Occipital lobe (tissue), 2 donors: ENCODE measurements around the gene NDUFV3. TPM values are rescaled to one million over a fixed set of nuclear protein-coding genes. Genes with fewer than 3 reads are reported as not detected.
"Not testable (repeated sequence)": the region's sequence is repeated elsewhere in the genome, so short reads cannot be mapped to it uniquely, and the experiment has no call there.

ENCODE experiments used
- DNase-seq: peaks from one replicate; lab custom pipeline; 2025; lab: John Stamatoyannopoulos, UW
- total RNA-seq: library from RNA; depleted of rRNA; stranded (reverse); fragments of >200 nt; gene quantifications from one replicate; pipeline ENCODE4 v1.2.3, GENCODE V29; 2014

NDUFV3 gene
- total RNA-seq, 1 donor from 2014 or later, result 26.7 TPM

- DNase-seq, result not testable (repeated sequence)
These were observed 40.2 kb downstream of the NDUFV3 start for GRCh38 chr21:42933137-42933970.

- DNase-seq, result not testable (repeated sequence)
These were observed 40.9 kb downstream of the NDUFV3 start for GRCh38 chr21:42933973-42934372.

GRCh38 chr21:42936360-42936759 is 43.3 kb downstream of the NDUFV3 start:
- DNase-seq, result not testable (repeated sequence)

GRCh38 chr21:42937034-42937940 is 44.2 kb downstream of the NDUFV3 start:
- DNase-seq, result not testable (repeated sequence)

GRCh38 chr21:42937960-42938605 is 45.0 kb downstream of the NDUFV3 start:
- no peak for DNase-seq

- DNase-seq, result not testable (repeated sequence)
These were observed 45.5 kb downstream of the NDUFV3 start for GRCh38 chr21:42938606-42938995.

- peak; percentile 73 for DNase-seq
These were observed 46.7 kb downstream of the NDUFV3 start for GRCh38 chr21:42939582-42940413.

- DNase-seq, result no peak
These were observed 48.6 kb downstream of the NDUFV3 start for GRCh38 chr21:42941696-42942085.

- no peak for DNase-seq
These were observed 49.1 kb downstream of the NDUFV3 start for GRCh38 chr21:42942244-42942643.

GRCh38 chr21:42949094-42949755 is 56.1 kb downstream of the NDUFV3 start:
- DNase-seq, result not testable (repeated sequence)

GRCh38 chr21:42951193-42951592 is 58.1 kb downstream of the NDUFV3 start:
- DNase-seq, result not testable (repeated sequence)

GRCh38 chr21:42956824-42957630 is 63.9 kb downstream of the NDUFV3 start:
- no peak for DNase-seq

- not testable (repeated sequence) for DNase-seq
These were observed 65.0 kb downstream of the NDUFV3 start for GRCh38 chr21:42958122-42958521.

GRCh38 chr21:42959728-42960127 is 66.6 kb downstream of the NDUFV3 start:
- no peak for DNase-seq

GRCh38 chr21:42962380-42963007 is 69.4 kb downstream of the NDUFV3 start:
- no peak for DNase-seq
